Inflammatory macrophage treated with lipopolysaccharide for 4 hours (primary cell): Measurements from ENCODE around the gene CPTP.
"Not testable (repeated sequence)": the region's sequence is repeated elsewhere in the genome, so short reads cannot be mapped to it uniquely, and the experiment has no call there.

Source experiments
- DNase-seq: peaks from one replicate; pipeline ENCODE4 v3.0.0-alpha.2; 2020

Gene CPTP

GRCh38 chr1:1352786-1353388 is 28.3 kb downstream of the CPTP start:
- DNase-seq = no peak

GRCh38 chr1:1353389-1354151 is 29.0 kb downstream of the CPTP start:
- no peak for DNase-seq

- DNase-seq = no peak
Observed at GRCh38 chr1:1354271-1355247, 30.0 kb downstream of the CPTP start.

GRCh38 chr1:1355416-1355815 is 30.8 kb downstream of the CPTP start:
- peak; percentile 16 for DNase-seq

- no peak for DNase-seq
Observed at GRCh38 chr1:1356166-1356795, 31.7 kb downstream of the CPTP start.

- DNase-seq = no peak
Observed at GRCh38 chr1:1356796-1357401, 32.3 kb downstream of the CPTP start.

GRCh38 chr1:1357871-1358432 is 33.4 kb downstream of the CPTP start:
- no peak for DNase-seq

GRCh38 chr1:1358433-1359271 is 34.0 kb downstream of the CPTP start, which contains the start of gene MXRA8:
MXRA8 (minus strand) TSS chr1:1358555; CDS start chr1:1358504, 51 bp downstream.
- no peak for DNase-seq

GRCh38 chr1:1359308-1359663 is 34.7 kb downstream of the CPTP start:
- no peak for DNase-seq

DNA sequence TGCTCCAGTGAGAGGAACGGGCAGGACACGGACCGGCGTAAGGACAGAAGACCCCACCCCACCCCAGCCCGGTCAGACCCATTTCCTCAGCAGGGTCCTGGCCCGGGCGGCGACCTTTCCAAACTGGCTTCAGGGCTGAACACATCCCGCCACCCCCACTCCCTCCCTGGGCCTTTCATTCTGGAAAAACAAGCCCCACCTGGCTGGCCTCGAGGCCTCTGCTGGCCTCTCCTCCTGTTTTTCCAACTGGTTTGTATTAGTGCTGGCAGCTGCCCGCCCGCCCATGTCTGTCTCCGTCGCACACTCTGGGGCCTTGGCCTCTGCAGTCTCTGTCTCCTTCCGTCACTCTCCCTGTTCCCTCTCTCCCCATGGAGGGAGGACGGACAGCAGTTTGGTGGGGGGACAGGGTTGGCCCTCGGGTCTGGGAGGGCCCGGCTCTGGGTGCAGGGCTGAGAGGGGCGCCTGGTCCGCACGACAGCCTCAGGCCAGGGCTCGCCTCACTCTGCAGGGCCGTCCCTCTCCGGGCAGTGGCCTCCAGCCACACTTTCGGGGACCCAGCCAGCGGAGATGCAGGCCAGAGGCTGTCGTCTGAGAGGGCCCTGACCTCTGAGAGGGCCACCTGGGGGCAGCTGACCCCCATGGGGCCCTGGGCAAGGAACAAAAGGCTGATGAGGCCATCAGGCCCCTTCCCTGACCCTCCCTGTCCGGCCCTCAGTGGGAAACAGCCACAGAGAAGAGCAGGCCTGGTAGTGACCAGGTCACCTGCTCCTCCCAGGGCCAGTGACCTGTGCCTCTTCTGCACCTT is 35.3 kb downstream of the CPTP start:
- no peak for DNase-seq

DNA sequence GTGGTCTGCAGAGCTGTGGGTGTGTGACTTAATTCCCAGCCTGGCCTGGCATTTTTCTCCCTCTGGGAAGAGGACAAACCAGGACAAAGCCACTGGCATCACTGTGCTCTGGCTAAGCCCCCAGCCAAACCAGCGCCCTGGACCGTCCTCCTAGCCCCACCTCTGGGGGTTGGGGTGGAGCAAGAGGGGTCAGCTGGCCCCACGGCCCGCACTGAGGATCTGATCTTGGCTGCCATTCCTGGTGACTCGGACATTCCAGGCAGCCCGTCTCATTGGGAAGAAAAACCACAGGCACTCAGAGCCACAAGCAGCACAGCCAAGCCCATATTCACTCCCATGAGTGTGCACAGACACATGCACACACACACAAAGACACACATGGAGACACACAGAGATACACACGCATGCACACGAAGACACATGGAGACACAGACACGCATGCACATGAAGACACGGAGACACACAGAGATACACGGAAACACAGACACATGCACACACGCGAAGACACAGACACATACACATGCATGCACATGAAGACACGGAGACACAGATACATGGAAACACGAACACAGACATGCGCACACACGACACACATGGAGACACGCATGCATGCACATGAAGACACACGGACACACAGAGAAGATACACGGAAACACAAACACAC is 36.0 kb downstream of the CPTP start:
- DNase-seq = no peak

- DNase-seq = no peak
Observed at GRCh38 chr1:1361233-1361981, 36.8 kb downstream of the CPTP start.

DNA sequence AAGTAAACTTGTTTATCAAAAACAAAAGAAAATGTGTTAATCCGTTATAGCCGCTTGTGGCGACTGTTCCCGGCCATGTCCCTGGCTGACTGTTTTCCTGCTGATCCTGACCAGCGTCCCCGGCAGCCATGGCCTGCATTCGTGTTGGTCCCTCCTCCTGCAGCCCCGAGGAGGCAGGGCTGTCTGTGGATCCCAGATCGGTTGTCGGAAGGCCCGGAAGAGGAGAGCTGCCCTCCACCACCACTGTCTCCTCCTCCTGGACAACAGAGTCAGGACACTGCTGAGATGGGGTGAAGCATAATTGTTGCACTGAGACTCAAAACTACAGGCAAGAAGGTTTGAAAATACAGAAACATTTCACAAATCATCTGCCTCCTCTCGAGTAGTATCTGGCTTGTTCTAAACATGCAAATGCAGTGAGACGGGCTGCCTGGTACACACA is 37.4 kb downstream of the CPTP start:
- DNase-seq = no peak

DNA sequence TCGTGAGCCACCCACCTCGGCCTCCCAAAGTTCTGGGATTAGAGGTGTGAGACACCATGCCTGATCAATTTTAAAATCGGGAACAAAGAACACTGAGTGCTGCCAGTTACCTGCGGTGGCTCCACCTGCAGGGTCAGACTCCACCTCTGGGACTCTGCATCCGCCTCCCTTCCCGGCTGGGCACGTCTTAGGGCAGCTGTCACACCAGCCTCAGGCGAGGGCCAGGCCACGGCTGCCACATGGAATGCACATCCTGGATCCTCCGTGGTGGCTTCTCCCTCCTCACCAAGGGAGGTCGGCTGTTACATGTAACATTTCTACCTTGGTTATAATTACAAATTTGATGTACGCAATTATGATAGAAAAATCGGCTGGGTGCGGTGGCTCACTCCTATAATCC is 39.7 kb downstream of the CPTP start:
- DNase-seq = no peak

DNA sequence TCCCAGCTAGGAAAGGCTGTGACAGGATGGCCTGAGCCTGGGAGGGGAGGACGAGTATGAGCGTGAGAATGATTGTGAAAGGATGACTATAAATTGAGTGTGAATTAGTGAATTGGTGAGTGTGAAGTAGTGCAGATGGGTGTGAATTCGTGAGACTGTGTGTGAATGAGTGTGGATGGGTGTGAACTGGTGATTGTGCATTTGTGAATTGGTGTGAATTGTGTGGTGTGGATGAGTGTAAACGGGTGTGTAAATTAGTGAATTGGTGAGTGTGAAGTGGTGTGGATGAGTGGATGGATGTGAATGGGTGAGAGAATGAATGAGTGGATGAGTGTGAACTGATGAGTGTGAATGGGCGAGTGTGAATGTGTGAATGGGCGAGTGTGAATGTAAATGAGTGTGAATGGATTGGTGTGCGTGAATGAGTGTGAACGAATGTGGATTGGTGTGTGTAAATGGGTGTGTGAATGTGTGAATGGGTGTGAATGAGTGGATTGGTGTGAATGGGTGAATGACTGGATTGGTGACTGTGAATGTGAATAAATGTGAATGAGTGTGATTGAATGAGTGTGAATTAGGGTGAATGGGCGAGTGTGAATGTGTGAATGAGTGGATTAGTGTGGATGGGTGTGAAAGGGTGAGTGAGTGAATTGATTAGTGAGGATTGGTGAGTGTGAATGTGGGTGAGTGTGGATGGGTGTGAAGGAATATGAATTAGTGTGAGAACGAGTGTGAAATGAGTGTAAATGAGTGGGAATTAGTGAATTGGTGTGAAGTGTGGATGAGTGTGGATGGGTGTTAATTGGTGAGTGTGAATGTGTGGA is 41.5 kb downstream of the CPTP start:
- no peak for DNase-seq

GRCh38 chr1:1366699-1367066 is 42.1 kb downstream of the CPTP start:
- no peak for DNase-seq

DNA sequence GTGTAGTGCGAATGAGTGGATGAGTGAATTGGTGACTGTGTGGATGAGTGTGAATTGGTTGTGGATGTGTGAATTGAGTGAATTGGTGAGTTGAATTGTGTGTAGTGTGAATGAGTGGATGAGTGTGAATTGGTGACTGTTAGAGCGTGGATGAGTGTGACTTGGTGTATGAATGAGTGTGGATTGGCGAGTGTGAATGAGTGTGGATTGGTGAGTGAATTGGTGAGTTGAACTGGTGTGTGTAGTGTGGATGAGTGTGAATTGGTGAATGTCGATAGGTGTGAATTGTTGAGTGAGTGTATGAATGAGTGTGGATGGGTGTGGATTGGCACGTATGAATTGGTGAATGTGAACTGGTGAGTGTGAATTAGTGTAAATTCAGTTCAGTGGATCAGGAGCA is 42.7 kb downstream of the CPTP start:
- DNase-seq = no peak

DNA sequence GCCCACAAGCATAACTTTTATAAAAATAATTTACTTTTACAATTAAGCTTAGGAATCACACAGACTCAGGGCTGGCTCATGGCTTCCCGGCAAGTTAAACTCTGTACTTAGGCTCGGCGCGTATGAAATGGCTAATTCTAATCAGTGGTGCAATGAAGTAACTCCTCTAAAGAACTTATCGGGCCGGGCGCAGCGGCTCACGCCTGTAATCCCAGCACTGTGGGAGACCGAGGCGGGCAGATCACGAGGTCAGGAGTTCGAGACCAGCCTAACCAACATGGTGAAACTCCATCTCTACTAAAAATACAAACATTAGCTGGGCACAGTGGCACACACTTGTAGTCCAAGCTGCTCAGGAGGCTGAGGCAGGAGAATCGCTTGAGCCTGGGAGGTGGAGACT is 45.5 kb downstream of the CPTP start:
- not testable (repeated sequence) for DNase-seq
